Measurements from ENCODE around the gene UBE2E1. TPM values are rescaled to one million over a fixed set of nuclear protein-coding genes. Genes with fewer than 3 reads are reported as not detected.

Gene UBE2E1
- total RNA-seq, 4 donors from 2014 or later, result 73.0 to 119 (median 94.6) TPM

- no peaks in the 10 kb centered on the region for H3K4me1 ChIP-seq
- DNase-seq (ENCODE audit: low spot score in 2 of 2), result no peak
- no peaks in the 10 kb centered on the region for H3K36me3 ChIP-seq
- H3K4me3 ChIP-seq, result no peak overlapping the region
- TF ChIP-seq POLR2A (IDR thresholded peaks at IDR 0.05), result no peak
- no peak for TF ChIP-seq CTCF (IDR thresholded peaks at IDR 0.05)
- TF ChIP-seq POLR2AphosphoS5 (IDR thresholded peaks at IDR 0.05), result no peak
- TF ChIP-seq EP300 (IDR thresholded peaks at IDR 0.05), result no peak
- no peaks in the 10 kb centered on the region for H3K9me3 ChIP-seq
- H3K27me3 ChIP-seq, result no peaks in the 10 kb centered on the region
- H3K27ac ChIP-seq, result no peak overlapping the region
These were observed 10.7 kb upstream of the UBE2E1 start for GRCh38 chr3:23795096-23795495.

GRCh38 chr3:23796518-23796917 lies 9.2 kb upstream of the UBE2E1 start:
- Histone ChIP-seq H3K9me3 (no peaks in the 10 kb centered on the region), H3K27ac (no peak overlapping the region), H3K36me3 (no peaks in the 10 kb centered on the region), H3K27me3 (no peaks in the 10 kb centered on the region), H3K4me3 (no peak overlapping the region), H3K4me1 (no peaks in the 10 kb centered on the region)
- no peak for TF ChIP-seq EP300 (IDR thresholded peaks at IDR 0.05)
- no peak for TF ChIP-seq POLR2AphosphoS5 (IDR thresholded peaks at IDR 0.05)
- no peak for TF ChIP-seq CTCF (IDR thresholded peaks at IDR 0.05)
- no peak for TF ChIP-seq POLR2A (IDR thresholded peaks at IDR 0.05)
- no peak for DNase-seq (ENCODE audit: low spot score in 2 of 2)
- WGBS, result 85% methylated on average over 2 of the region's 2 CpGs

- H3K9me3 ChIP-seq, result no peaks in the 10 kb centered on the region
- H3K27ac ChIP-seq, result no peak overlapping the region
- TF ChIP-seq CTCF (IDR thresholded peaks at IDR 0.05), result no peak
- no peak for TF ChIP-seq POLR2A (IDR thresholded peaks at IDR 0.05)
- no peak for TF ChIP-seq EP300 (IDR thresholded peaks at IDR 0.05)
- no peak for TF ChIP-seq POLR2AphosphoS5 (IDR thresholded peaks at IDR 0.05)
- no peak for DNase-seq (ENCODE audit: low spot score in 2 of 2)
- H3K27me3 ChIP-seq, result no peaks in the 10 kb centered on the region
- WGBS, result 86% methylated on average over 4 of the region's 4 CpGs
- no peak overlapping the region for H3K4me3 ChIP-seq
- H3K36me3 ChIP-seq, result no peaks in the 10 kb centered on the region
- no peaks in the 10 kb centered on the region for H3K4me1 ChIP-seq
These were observed 8.3 kb upstream of the UBE2E1 start for GRCh38 chr3:23797491-23797890.

GRCh38 chr3:23798456-23798855 lies 7.3 kb upstream of the UBE2E1 start:
- TF ChIP-seq CTCF (IDR thresholded peaks at IDR 0.05) (no peak), EP300 (IDR thresholded peaks at IDR 0.05) (no peak), POLR2AphosphoS5 (IDR thresholded peaks at IDR 0.05) (no peak), POLR2A (IDR thresholded peaks at IDR 0.05) (no peak)
- Histone ChIP-seq H3K4me3 (no peak overlapping the region), H3K4me1 (no peaks in the 10 kb centered on the region), H3K27me3 (no peaks in the 10 kb centered on the region), H3K9me3 (no peaks in the 10 kb centered on the region), H3K27ac (no peak overlapping the region), H3K36me3 (no peaks in the 10 kb centered on the region)
- no peak for DNase-seq (ENCODE audit: low spot score in 2 of 2)
- WGBS, result 88% methylated on average over 5 of the region's 5 CpGs

- H3K27me3 ChIP-seq, result no peaks in the 10 kb centered on the region
- TF ChIP-seq POLR2AphosphoS5 (IDR thresholded peaks at IDR 0.05) (no peak), EP300 (IDR thresholded peaks at IDR 0.05) (no peak), POLR2A (IDR thresholded peaks at IDR 0.05) (no peak), CTCF (IDR thresholded peaks at IDR 0.05) (no peak)
- no peaks in the 10 kb centered on the region for H3K9me3 ChIP-seq
- H3K4me1 ChIP-seq, result no peaks in the 10 kb centered on the region
- H3K4me3 ChIP-seq, result no peak overlapping the region
- H3K27ac ChIP-seq, result no peak overlapping the region
- DNase-seq (ENCODE audit: low spot score in 2 of 2), result no peak
- WGBS, result 88% methylated on average over 3 of the region's 3 CpGs
- H3K36me3 ChIP-seq, result no peaks in the 10 kb centered on the region
These were observed 6.9 kb upstream of the UBE2E1 start for GRCh38 chr3:23798876-23799275.

Measured in suprapubic skin (tissue), 4 donors.